BLaER1 (cell line): ENCODE measurements around the gene SLC22A3.
"Not testable (repeated sequence)": the region's sequence is repeated elsewhere in the genome, so short reads cannot be mapped to it uniquely, and the experiment has no call there.

ENCODE experiments used
- H3K27ac ChIP-seq: shearing (Covaris generic); formaldehyde crosslinking; 2 replicates; pipeline ENCODE4 v1.8.1; 2022
- H3K27me3 ChIP-seq: shearing (Covaris generic); formaldehyde crosslinking; 2 replicates; pipeline ENCODE4 v1.8.1; 2022
- H3K36me3 ChIP-seq: shearing (Covaris generic); formaldehyde crosslinking; 2 replicates; pipeline ENCODE4 v1.8.1; 2022
- H3K4me1 ChIP-seq: shearing (Covaris generic); formaldehyde crosslinking; 2 replicates; pipeline ENCODE4 v1.8.1; 2022
- H3K4me2 ChIP-seq: shearing (Covaris generic); formaldehyde crosslinking; 2 replicates; pipeline ENCODE4 v1.8.1; 2022
- H3K4me3 ChIP-seq: shearing (Covaris generic); formaldehyde crosslinking; 2 replicates; pipeline ENCODE4 v1.8.1; 2022
- H3K9ac ChIP-seq: shearing (Covaris generic); formaldehyde crosslinking; 2 replicates; pipeline ENCODE4 v1.8.1; 2022
- H3K9me3 ChIP-seq: shearing (Covaris generic); formaldehyde crosslinking; 2 replicates; pipeline ENCODE4 v1.8.1; 2022
- H4K20me1 ChIP-seq: shearing (Covaris generic); formaldehyde crosslinking; 2 replicates; pipeline ENCODE4 v1.8.1; 2022
- Cebpa-rat ChIP-seq: shearing (Covaris generic); IDR thresholded peaks from 2 replicates; pipeline ENCODE4 v1.8.1; 2022

The SLC22A3 gene

GRCh38 chr6:160348223-160349019 is at the start of gene SLC22A3:
TSS of gene SLC22A3 (plus strand) at chr6:160348378. CDS start at chr6:160348420, 42 bp downstream.
- no peaks in the 10 kb centered on the region for H3K36me3 ChIP-seq
- H3K27me3 ChIP-seq: no peaks in the 10 kb centered on the region
- H3K4me1 ChIP-seq: no peaks in the 10 kb centered on the region
- TF ChIP-seq Cebpa-rat: no peak
- H4K20me1 ChIP-seq: no peaks in the 10 kb centered on the region
- peaks cover 25% of the 10 kb centered on the region for H3K9me3 ChIP-seq
- H3K27ac ChIP-seq: no peak within 1 kb of the TSS
- no peak within 1 kb of the TSS for H3K4me2 ChIP-seq
- H3K4me3 ChIP-seq: no peak within 1 kb of the TSS
- H3K9ac ChIP-seq: no peak within 1 kb of the TSS

- Histone ChIP-seq H3K9me3 (0 out of 2 replicates have a peak, but pooled peaks cover 5% of the 10 kb centered on the region), H3K4me3 (no peak overlapping the region)
Measured at GRCh38 chr6:160299559-160299958, 48.6 kb upstream of the SLC22A3 start.

GRCh38 chr6:160300076-160300695 is 48.0 kb upstream of the SLC22A3 start:
- no peaks in the 10 kb centered on the region for H3K27me3 ChIP-seq
- H3K9me3 ChIP-seq: 0 out of 2 replicates have a peak, but pooled peaks cover 5% of the 10 kb centered on the region
- H4K20me1 ChIP-seq: no peaks in the 10 kb centered on the region
- peaks cover 26% of the 10 kb centered on the region for H3K4me1 ChIP-seq
- no peak overlapping the region for H3K4me3 ChIP-seq
- H3K4me2 ChIP-seq: no peak overlapping the region
- H3K27ac ChIP-seq: no peak overlapping the region
- no peaks in the 10 kb centered on the region for H3K36me3 ChIP-seq
- TF ChIP-seq Cebpa-rat: no peak
- no peak overlapping the region for H3K9ac ChIP-seq

More at GRCh38 chr6:160299559-160299958, 48.6 kb upstream of the SLC22A3 start:
- Histone ChIP-seq H4K20me1 (no peaks in the 10 kb centered on the region), H3K9ac (no peak overlapping the region), H3K27ac (no peak overlapping the region), H3K36me3 (no peaks in the 10 kb centered on the region), H3K27me3 (no peaks in the 10 kb centered on the region), H3K4me2 (no peak overlapping the region), H3K4me1 (peaks cover 27% of the 10 kb centered on the region)
- no peak for TF ChIP-seq Cebpa-rat

GRCh38 chr6:160301339-160301738 is 46.8 kb upstream of the SLC22A3 start:
- H3K27ac ChIP-seq: no peak overlapping the region
- H3K4me2 ChIP-seq: no peak overlapping the region
- TF ChIP-seq Cebpa-rat: no peak
- H4K20me1 ChIP-seq: no peaks in the 10 kb centered on the region
- 0 out of 2 replicates have a peak, but pooled peaks cover 5% of the 10 kb centered on the region for H3K9me3 ChIP-seq
- H3K4me3 ChIP-seq: no peak overlapping the region
- H3K9ac ChIP-seq: no peak overlapping the region
- no peaks in the 10 kb centered on the region for H3K27me3 ChIP-seq
- peaks cover 18% of the 10 kb centered on the region for H3K4me1 ChIP-seq
- no peaks in the 10 kb centered on the region for H3K36me3 ChIP-seq

GRCh38 chr6:160302431-160303082 is 45.6 kb upstream of the SLC22A3 start:
- H3K36me3 ChIP-seq, H3K27ac ChIP-seq, H3K27me3 ChIP-seq, H3K9ac ChIP-seq, H4K20me1 ChIP-seq, H3K9me3 ChIP-seq, H3K4me3 ChIP-seq, H3K4me2 ChIP-seq: not testable (repeated sequence)
- H3K4me1 ChIP-seq: peaks cover 15% of the 10 kb centered on the region

- TF ChIP-seq Cebpa-rat: no peak
- H3K4me3 ChIP-seq: no peak overlapping the region
- peaks cover 3% of the 10 kb centered on the region for H3K4me1 ChIP-seq
- H3K9ac ChIP-seq: no peak overlapping the region
- no peak overlapping the region for H3K4me2 ChIP-seq
- no peaks in the 10 kb centered on the region for H4K20me1 ChIP-seq
- no peaks in the 10 kb centered on the region for H3K36me3 ChIP-seq
- H3K9me3 ChIP-seq: 0 out of 2 replicates have a peak, but pooled peaks cover 5% of the 10 kb centered on the region
- H3K27ac ChIP-seq: no peak overlapping the region
- no peaks in the 10 kb centered on the region for H3K27me3 ChIP-seq
Measured at GRCh38 chr6:160303806-160304205, 44.4 kb upstream of the SLC22A3 start.

- H3K4me2 ChIP-seq: no peak overlapping the region
- no peaks in the 10 kb centered on the region for H3K4me1 ChIP-seq
- TF ChIP-seq Cebpa-rat: no peak
- no peaks in the 10 kb centered on the region for H3K27me3 ChIP-seq
- H3K36me3 ChIP-seq: no peaks in the 10 kb centered on the region
- H3K27ac ChIP-seq: no peak overlapping the region
- no peak overlapping the region for H3K9ac ChIP-seq
- no peaks in the 10 kb centered on the region for H4K20me1 ChIP-seq
- H3K9me3 ChIP-seq: peaks cover 11% of the 10 kb centered on the region; the same call in 1 of the 2 replicates
- H3K4me3 ChIP-seq: no peak overlapping the region
Measured at GRCh38 chr6:160305926-160306713, 42.1 kb upstream of the SLC22A3 start.

GRCh38 chr6:160309718-160310117 is 38.5 kb upstream of the SLC22A3 start:
- Histone ChIP-seq H3K4me1 (no peaks in the 10 kb centered on the region), H3K27ac (no peak overlapping the region), H3K9me3 (peaks cover 30% of the 10 kb centered on the region), H3K4me2 (no peak overlapping the region), H4K20me1 (no peaks in the 10 kb centered on the region), H3K4me3 (no peak overlapping the region), H3K27me3 (no peaks in the 10 kb centered on the region), H3K36me3 (no peaks in the 10 kb centered on the region), H3K9ac (no peak overlapping the region)
- TF ChIP-seq Cebpa-rat: no peak

- Histone ChIP-seq H3K4me3 (no peak overlapping the region), H3K9ac (no peak overlapping the region), H3K4me2 (no peak overlapping the region), H3K36me3 (no peaks in the 10 kb centered on the region), H4K20me1 (no peaks in the 10 kb centered on the region), H3K27ac (no peak overlapping the region), H3K9me3 (peaks cover 30% of the 10 kb centered on the region), H3K4me1 (no peaks in the 10 kb centered on the region), H3K27me3 (no peaks in the 10 kb centered on the region)
- TF ChIP-seq Cebpa-rat: no peak
Measured at GRCh38 chr6:160312900-160313299, 35.3 kb upstream of the SLC22A3 start.
